IPS-NIHi7 (cell line): Measurements from ENCODE around the gene CDHR2.

Experiments
- DNase-seq: peaks from one replicate; pipeline ENCODE4 v3.0.0; 2012; ENCODE audit warnings: mixed read lengths; ENCODE audit errors: extremely low spot score

CDHR2 gene

GRCh38 chr5:176638437-176638836, 89.3 kb downstream of the CDHR2 start:
- DNase-seq = no peak

- no peak for DNase-seq
These were observed 90.1 kb downstream of the CDHR2 start for GRCh38 chr5:176639208-176639607.

GRCh38 chr5:176639981-176640380, 90.8 kb downstream of the CDHR2 start:
- DNase-seq = no peak

- DNase-seq = no peak
These were observed 91.5 kb downstream of the CDHR2 start for GRCh38 chr5:176640616-176641015.

GRCh38 chr5:176642675-176643490, 93.7 kb downstream of the CDHR2 start:
- DNase-seq = no peak

- DNase-seq = no peak
These were observed 94.5 kb downstream of the CDHR2 start for GRCh38 chr5:176643491-176644219.

- DNase-seq = no peak
These were observed 95.2 kb downstream of the CDHR2 start for GRCh38 chr5:176644294-176644693.

GRCh38 chr5:176644878-176645670, 95.9 kb downstream of the CDHR2 start:
- DNase-seq = no peak
